ENCODE measurements around the gene LRP1. TPM values are rescaled to one million over a fixed set of nuclear protein-coding genes. Genes with fewer than 3 reads are reported as not detected.

Gene LRP1
- total and polyA plus RNA-seq, 2 of the 13 experiments (the other 11 are each of a cell fraction or from before 2014, with no cell fraction given): 14.7 to 30.8 TPM

DNA sequence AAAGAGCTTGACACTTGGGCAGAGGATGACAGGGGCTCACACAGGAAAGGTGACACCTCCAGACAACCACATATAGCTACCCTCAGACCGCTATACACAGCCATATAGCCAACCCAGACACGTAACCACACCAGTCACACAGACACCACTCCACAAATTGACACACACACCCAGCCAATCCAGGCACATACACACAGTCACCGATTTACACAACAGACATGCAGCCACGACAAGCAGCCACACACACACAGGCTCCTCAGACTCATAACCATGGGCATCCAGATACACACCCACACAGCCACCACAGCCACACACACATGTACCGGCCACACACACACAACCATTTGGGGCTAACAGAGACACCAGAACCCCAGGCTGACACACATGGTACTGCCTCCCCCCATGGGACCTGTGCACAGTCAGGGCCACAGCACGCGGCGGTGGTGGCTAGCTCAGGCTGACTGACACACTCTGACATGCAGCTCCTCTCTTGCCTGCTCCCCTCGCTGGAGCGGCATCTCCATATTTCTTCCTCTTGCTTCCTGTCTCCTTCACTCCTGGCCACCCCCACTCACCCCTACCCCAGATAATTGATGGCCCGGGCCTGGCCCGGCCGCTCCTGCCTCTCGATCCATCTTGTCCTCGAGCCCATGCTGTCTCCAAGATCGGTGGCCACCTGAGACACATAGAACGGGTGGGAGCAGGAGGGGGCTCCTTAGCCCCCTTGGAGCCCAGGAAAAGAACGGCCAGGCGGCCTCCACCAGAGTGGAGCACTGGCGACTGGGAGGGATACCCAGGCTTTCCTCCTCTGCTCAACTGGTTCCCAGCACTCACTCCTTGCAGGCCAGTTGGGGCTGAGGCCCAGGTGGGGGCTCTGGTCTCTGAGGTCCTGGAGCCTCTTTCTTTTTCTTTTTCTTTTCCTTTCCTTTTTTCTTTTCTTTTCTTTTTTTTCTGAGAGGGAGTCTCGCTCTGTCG is 95.2 kb downstream of the LRP1 start:
- peaks cover 14 to 78% of the 10 kb centered on the region in 2 experiments; a peak in 4 of 5 replicates for H3K27me3 ChIP-seq (ENCODE audit: control insufficient read depth in 1 of 2, insufficient read depth in 2 of 2, low read length in 2 of 2)
- no peak for DNase-seq (ENCODE audit: low spot score)
- intact Hi-C loops (cut with micrococcal nuclease; ENCODE audit: unreplicated experiment) (loop anchor here (2.0 kb wide), 1 partner anchor 15 kb away; no protein-coding TSS in a partner anchor), in situ Hi-C loops (cut with HindIII; ENCODE audit: extremely low pct_ligation_motif_present, low pct_unique_long_range_greater_than_20kb) (no loop called here)
- H3K9ac ChIP-seq (ENCODE audit: insufficient read depth, low read depth, low read length): no peak overlapping the region
- H2AFZ ChIP-seq (ENCODE audit: low read length): no peak overlapping the region
- H3K27ac ChIP-seq (ENCODE audit: extremely low read length, insufficient read depth, low read length): no peak overlapping the region
- WGBS (ENCODE audit: low lambda C conversion rate): 59% methylated on average over 20 of the region's 22 CpGs
- no peaks in the 10 kb centered on the region for H3K79me2 ChIP-seq (ENCODE audit: insufficient read depth, low read length)
- H3K4me2 ChIP-seq (ENCODE audit: low read depth, low read length): no peak overlapping the region
- CTCF ChIA-PET (ENCODE audit: low intra/inter-chr PET ratio, low total read pairs): interaction anchor here (8.7 kb wide), 1 partner anchor 16 kb away, joined by 87 read pairs; a partner anchor contains a TSS
- FAIRE-seq: no peak
- POLR2A ChIA-PET: interaction anchor here (1.0 to 1.4 kb wide), 3 partner anchors 15 to 95 kb away, joined by 3 to 6 read pairs (median 5); partner anchors contain the start of gene LRP1
- BruUV-seq (replicated peaks): no TSS peak
- H3K9me3 ChIP-seq (ENCODE audit: low read length): no peaks in the 10 kb centered on the region
- peaks cover 56% of the 10 kb centered on the region for H3K4me1 ChIP-seq (ENCODE audit: insufficient read depth, low read length)
- peak; percentile 4; the same call in 2 of the 3 replicates for ATAC-seq
- no peaks in the 10 kb centered on the region for H3K36me3 ChIP-seq (replicated peaks in 1 of 2; ENCODE audit: control insufficient read depth in 1 of 2, insufficient read depth in 2 of 2, low read length in 2 of 2)
- TF ChIP-seq ZNF253 (CRISPR knock-in tag; IDR thresholded peaks at IDR 0.05; ENCODE audit: borderline replicate concordance) (no peak), KLF6 (CRISPR knock-in tag; IDR thresholded peaks at IDR 0.05) (no peak), ZNF367 (CRISPR knock-in tag; IDR thresholded peaks at IDR 0.05; ENCODE audit: borderline replicate concordance) (no peak), ZNF605 (CRISPR knock-in tag; IDR thresholded peaks at IDR 0.05) (no peak), FIP1L1 (IDR thresholded peaks at IDR 0.05; ENCODE audit: borderline replicate concordance, insufficient read depth, low read depth, low read length) (no peak), ZNF446 (CRISPR knock-in tag; IDR thresholded peaks at IDR 0.05) (no peak), DR1 (CRISPR knock-in tag; IDR thresholded peaks at IDR 0.05) (no peak), SIX1 (CRISPR knock-in tag; IDR thresholded peaks at IDR 0.05; ENCODE audit: borderline replicate concordance) (no peak)
- TF ChIP-seq, protein P1, sequence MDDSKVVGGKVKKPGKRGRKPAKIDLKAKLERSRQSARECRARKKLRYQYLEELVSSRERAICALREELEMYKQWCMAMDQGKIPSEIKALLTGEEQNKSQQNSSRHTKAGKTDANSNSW (CRISPR knock-in tag; IDR thresholded peaks at IDR 0.05; ENCODE audit: borderline replicate concordance): no peak
- TF ChIP-seq, protein P2, sequence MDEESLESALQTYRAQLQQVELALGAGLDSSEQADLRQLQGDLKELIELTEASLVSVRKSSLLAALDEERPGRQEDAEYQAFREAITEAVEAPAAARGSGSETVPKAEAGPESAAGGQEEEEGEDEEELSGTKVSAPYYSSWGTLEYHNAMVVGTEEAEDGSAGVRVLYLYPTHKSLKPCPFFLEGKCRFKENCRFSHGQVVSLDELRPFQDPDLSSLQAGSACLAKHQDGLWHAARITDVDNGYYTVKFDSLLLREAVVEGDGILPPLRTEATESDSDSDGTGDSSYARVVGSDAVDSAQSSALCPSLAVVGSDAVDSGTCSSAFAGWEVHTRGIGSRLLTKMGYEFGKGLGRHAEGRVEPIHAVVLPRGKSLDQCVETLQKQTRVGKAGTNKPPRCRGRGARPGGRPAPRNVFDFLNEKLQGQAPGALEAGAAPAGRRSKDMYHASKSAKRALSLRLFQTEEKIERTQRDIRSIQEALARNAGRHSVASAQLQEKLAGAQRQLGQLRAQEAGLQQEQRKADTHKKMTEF (CRISPR knock-in tag; IDR thresholded peaks at IDR 0.05): no peak
- TF ChIP-seq, protein P3, sequence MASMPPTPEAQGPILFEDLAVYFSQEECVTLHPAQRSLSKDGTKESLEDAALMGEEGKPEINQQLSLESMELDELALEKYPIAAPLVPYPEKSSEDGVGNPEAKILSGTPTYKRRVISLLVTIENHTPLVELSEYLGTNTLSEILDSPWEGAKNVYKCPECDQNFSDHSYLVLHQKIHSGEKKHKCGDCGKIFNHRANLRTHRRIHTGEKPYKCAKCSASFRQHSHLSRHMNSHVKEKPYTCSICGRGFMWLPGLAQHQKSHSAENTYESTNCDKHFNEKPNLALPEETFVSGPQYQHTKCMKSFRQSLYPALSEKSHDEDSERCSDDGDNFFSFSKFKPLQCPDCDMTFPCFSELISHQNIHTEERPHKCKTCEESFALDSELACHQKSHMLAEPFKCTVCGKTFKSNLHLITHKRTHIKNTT (CRISPR knock-in tag; IDR thresholded peaks at IDR 0.05): no peak
- no peak overlapping the region for H3K4me3 ChIP-seq (replicated peaks in 1 of 3; ENCODE audit: insufficient read depth in 1 of 3, low read depth in 2 of 3, low read length in 3 of 3)
- no peaks in the 10 kb centered on the region for H4K20me1 ChIP-seq (ENCODE audit: insufficient read depth, low read length)

Measured in HepG2 (cell line).